Fibroblast of villous mesenchyme (primary cell): ENCODE measurements around the gene CLECL1. TPM values are rescaled to one million over a fixed set of nuclear protein-coding genes. Genes with fewer than 3 reads are reported as not detected.
"Not testable (repeated sequence)": the region's sequence is repeated elsewhere in the genome, so short reads cannot be mapped to it uniquely, and the experiment has no call there.

Source experiments
- DNase-seq: peaks from one replicate; pipeline ENCODE4 v3.0.0-alpha.2; 2010; ENCODE audit warnings: low read depth
- H3K4me3 ChIP-seq: 2 replicates; pipeline ENCODE4 v1.5.1; 2011; ENCODE audit warnings: low read depth, mild to moderate bottlenecking, low read length
- CTCF ChIP-seq: IDR thresholded peaks from 2 replicates; pipeline ENCODE4 v1.5.1; 2012; ENCODE audit warnings: low read depth, mild to moderate bottlenecking, low read length; ENCODE audit not compliant: insufficient read depth
- total RNA-seq: library from RNA; depleted of rRNA; stranded (reverse); fragments of >200 nt; gene quantifications from 2 replicates; pipeline ENCODE4 v1.2.3, GENCODE V29; 2012

Gene CLECL1
- total RNA-seq, 1 donor: not detected

- no peak for DNase-seq
- no peak overlapping the region for H3K4me3 ChIP-seq
- no peak for TF ChIP-seq CTCF
These were observed 31.3 kb downstream of the CLECL1 start for GRCh38 chr12:9701380-9702154.

GRCh38 chr12:9700606-9700956 is 32.3 kb downstream of the CLECL1 start:
- no peak for DNase-seq
- TF ChIP-seq CTCF: no peak
- no peak overlapping the region for H3K4me3 ChIP-seq

- DNase-seq: peak; percentile 38
- TF ChIP-seq CTCF: no peak
- no peak overlapping the region for H3K4me3 ChIP-seq
These were observed 32.8 kb downstream of the CLECL1 start for GRCh38 chr12:9699898-9700605.

- DNase-seq: peak; percentile 19
- no peak for TF ChIP-seq CTCF
- no peak overlapping the region for H3K4me3 ChIP-seq
These were observed 33.5 kb downstream of the CLECL1 start for GRCh38 chr12:9699269-9699897.

- TF ChIP-seq CTCF: no peak
- no peak for DNase-seq
- no peak overlapping the region for H3K4me3 ChIP-seq
These were observed 34.2 kb downstream of the CLECL1 start for GRCh38 chr12:9698681-9699080.

- no peak overlapping the region for H3K4me3 ChIP-seq
- TF ChIP-seq CTCF: no peak
- DNase-seq: no peak
These were observed 35.3 kb downstream of the CLECL1 start for GRCh38 chr12:9697619-9698018.

GRCh38 chr12:9695661-9696060 is 37.2 kb downstream of the CLECL1 start:
- not testable (repeated sequence) for H3K4me3 ChIP-seq, DNase-seq

- H3K4me3 ChIP-seq, DNase-seq: not testable (repeated sequence)
These were observed 37.7 kb downstream of the CLECL1 start for GRCh38 chr12:9695150-9695549.
